ENCODE measurements around the gene CD247.

- no peak for TF ChIP-seq CTCF (IDR thresholded peaks at IDR 0.05; ENCODE audit: poor library complexity)
- TF ChIP-seq EZH2 (IDR thresholded peaks at IDR 0.05; ENCODE audit: borderline replicate concordance), result no peak
- TF ChIP-seq EZH2phosphoT487 (IDR thresholded peaks at IDR 0.05; ENCODE audit: low read depth, severe bottlenecking, unreplicated experiment), result no peak
Observed at GRCh38 chr1:167400359-167400953, 117.9 kb downstream of the CD247 start.
